ENCODE data around the gene SAA1.

The SAA1 gene

GRCh38 chr11:18253233-18253632 lies 12.8 kb upstream of the SAA1 start:
- Histone ChIP-seq H3K27ac (replicated peaks) (no peak overlapping the region), H3K4me3 (replicated peaks; ENCODE audit: insufficient read depth, low read length) (no peak overlapping the region), H3K27me3 (ENCODE audit: insufficient read depth, poor library complexity, severe bottlenecking) (no peaks in the 10 kb centered on the region)
- TF ChIP-seq SPI1 (IDR thresholded peaks at IDR 0.05; ENCODE audit: borderline replicate concordance, low read depth) (no peak), POLR2AphosphoS5 (IDR thresholded peaks at IDR 0.05; ENCODE audit: low read depth) (no peak), CTCF (IDR thresholded peaks at IDR 0.05; ENCODE audit: insufficient read depth, low read length) (no peak), GABPA (IDR thresholded peaks at IDR 0.05; ENCODE audit: low read depth) (no peak), REST (IDR thresholded peaks at IDR 0.05; ENCODE audit: insufficient replicate concordance, low read depth) (no peak)
- no peak for DNase-seq (ENCODE audit: low read depth in 1 of 2, low spot score in 1 of 2)

GRCh38 chr11:18253778-18254338 lies 12.2 kb upstream of the SAA1 start:
- TF ChIP-seq POLR2AphosphoS5 (IDR thresholded peaks at IDR 0.05; ENCODE audit: low read depth) (no peak), GABPA (IDR thresholded peaks at IDR 0.05; ENCODE audit: low read depth) (no peak), SPI1 (IDR thresholded peaks at IDR 0.05; ENCODE audit: borderline replicate concordance, low read depth) (no peak), REST (IDR thresholded peaks at IDR 0.05; ENCODE audit: insufficient replicate concordance, low read depth) (no peak), CTCF (IDR thresholded peaks at IDR 0.05; ENCODE audit: insufficient read depth, low read length) (no peak)
- H3K27me3 ChIP-seq (ENCODE audit: insufficient read depth, poor library complexity, severe bottlenecking): no peaks in the 10 kb centered on the region
- DNase-seq (ENCODE audit: low read depth in 1 of 2, low spot score in 1 of 2): no peak
- H3K27ac ChIP-seq (replicated peaks): no peak overlapping the region
- H3K4me3 ChIP-seq (replicated peaks; ENCODE audit: insufficient read depth, low read length): no peak overlapping the region

- TF ChIP-seq GABPA (IDR thresholded peaks at IDR 0.05; ENCODE audit: low read depth) (no peak), CTCF (IDR thresholded peaks at IDR 0.05; ENCODE audit: insufficient read depth, low read length) (no peak), REST (IDR thresholded peaks at IDR 0.05; ENCODE audit: insufficient replicate concordance, low read depth) (no peak), SPI1 (IDR thresholded peaks at IDR 0.05; ENCODE audit: borderline replicate concordance, low read depth) (no peak), POLR2AphosphoS5 (IDR thresholded peaks at IDR 0.05; ENCODE audit: low read depth) (no peak)
- no peak overlapping the region for H3K27ac ChIP-seq (replicated peaks)
- H3K27me3 ChIP-seq (ENCODE audit: insufficient read depth, poor library complexity, severe bottlenecking): no peaks in the 10 kb centered on the region
- no peak for DNase-seq (ENCODE audit: low read depth in 1 of 2, low spot score in 1 of 2)
- no peak overlapping the region for H3K4me3 ChIP-seq (replicated peaks; ENCODE audit: insufficient read depth, low read length)
These were observed 11.2 kb upstream of the SAA1 start for GRCh38 chr11:18254781-18255361.
